ENCODE measurements around the gene PASD1.

Gene PASD1

GRCh38 chrX:151633157-151633556 is 69.7 kb downstream of the PASD1 start:
- Histone ChIP-seq H3K4me3 (ENCODE audit: low read depth in 1 of 2, low read length in 2 of 2) (no peak overlapping the region), H3K36me3 (ENCODE audit: insufficient read depth, low read length) (no peaks in the 10 kb centered on the region), H3K9ac (ENCODE audit: low read depth, low read length) (no peak overlapping the region), H3K4me1 (ENCODE audit: insufficient read depth, low read length) (no peaks in the 10 kb centered on the region), H3K27me3 (ENCODE audit: insufficient read depth, low read length, poor library complexity) (no peaks in the 10 kb centered on the region), H3K79me2 (ENCODE audit: insufficient read depth, low read length) (no peaks in the 10 kb centered on the region), H4K20me1 (ENCODE audit: insufficient read depth, low read length) (no peaks in the 10 kb centered on the region), H3K4me2 (ENCODE audit: insufficient read depth, low read length) (no peak overlapping the region), H3K9me3 (ENCODE audit: insufficient read depth, low read length, severe bottlenecking) (no peaks in the 10 kb centered on the region), H3K27ac (ENCODE audit: low read length) (no peak overlapping the region), H2AFZ (ENCODE audit: low read depth, low read length) (no peak overlapping the region)
- DNase-seq (no peak), ATAC-seq (ENCODE audit: insufficient read depth, low read depth) (no peak)
- TF ChIP-seq CTCF (IDR thresholded peaks at IDR 0.05; ENCODE audit: borderline replicate concordance, extremely low read depth, low read length, poor library complexity, severe bottlenecking), result no peak
- TF ChIP-seq EZH2 (IDR thresholded peaks at IDR 0.05; ENCODE audit: borderline replicate concordance, low read depth, low read length, severe bottlenecking), result no peak

GRCh38 chrX:151634937-151635336 is 71.5 kb downstream of the PASD1 start:
- H3K27me3 ChIP-seq (ENCODE audit: insufficient read depth, low read length, poor library complexity), result no peaks in the 10 kb centered on the region
- no peaks in the 10 kb centered on the region for H3K4me1 ChIP-seq (ENCODE audit: insufficient read depth, low read length)
- ATAC-seq (ENCODE audit: insufficient read depth, low read depth) (no peak), DNase-seq (no peak)
- no peak overlapping the region for H3K27ac ChIP-seq (ENCODE audit: low read length)
- H3K9ac ChIP-seq (ENCODE audit: low read depth, low read length), result no peak overlapping the region
- no peaks in the 10 kb centered on the region for H3K79me2 ChIP-seq (ENCODE audit: insufficient read depth, low read length)
- no peaks in the 10 kb centered on the region for H3K36me3 ChIP-seq (ENCODE audit: insufficient read depth, low read length)
- H3K4me2 ChIP-seq (ENCODE audit: insufficient read depth, low read length), result no peak overlapping the region
- H4K20me1 ChIP-seq (ENCODE audit: insufficient read depth, low read length), result no peaks in the 10 kb centered on the region
- TF ChIP-seq EZH2 (IDR thresholded peaks at IDR 0.05; ENCODE audit: borderline replicate concordance, low read depth, low read length, severe bottlenecking) (no peak), CTCF (IDR thresholded peaks at IDR 0.05; ENCODE audit: borderline replicate concordance, extremely low read depth, low read length, poor library complexity, severe bottlenecking) (no peak)
- H3K9me3 ChIP-seq (ENCODE audit: insufficient read depth, low read length, severe bottlenecking), result no peaks in the 10 kb centered on the region
- no peak overlapping the region for H3K4me3 ChIP-seq (ENCODE audit: low read depth in 1 of 2, low read length in 2 of 2)
- H2AFZ ChIP-seq (ENCODE audit: low read depth, low read length), result no peak overlapping the region

GRCh38 chrX:151641564-151641963 is 78.1 kb downstream of the PASD1 start:
- ATAC-seq (ENCODE audit: insufficient read depth, low read depth) (no peak), DNase-seq (no peak)
- TF ChIP-seq EZH2 (IDR thresholded peaks at IDR 0.05; ENCODE audit: borderline replicate concordance, low read depth, low read length, severe bottlenecking) (no peak), CTCF (IDR thresholded peaks at IDR 0.05; ENCODE audit: borderline replicate concordance, extremely low read depth, low read length, poor library complexity, severe bottlenecking) (no peak)
- Histone ChIP-seq H3K27ac (ENCODE audit: low read length) (no peak overlapping the region), H3K9me3 (ENCODE audit: insufficient read depth, low read length, severe bottlenecking) (no peaks in the 10 kb centered on the region), H4K20me1 (ENCODE audit: insufficient read depth, low read length) (no peaks in the 10 kb centered on the region), H3K4me2 (ENCODE audit: insufficient read depth, low read length) (no peak overlapping the region), H2AFZ (ENCODE audit: low read depth, low read length) (no peak overlapping the region), H3K4me3 (ENCODE audit: low read depth in 1 of 2, low read length in 2 of 2) (no peak overlapping the region), H3K79me2 (ENCODE audit: insufficient read depth, low read length) (no peaks in the 10 kb centered on the region), H3K9ac (ENCODE audit: low read depth, low read length) (no peak overlapping the region), H3K27me3 (ENCODE audit: insufficient read depth, low read length, poor library complexity) (no peaks in the 10 kb centered on the region), H3K4me1 (ENCODE audit: insufficient read depth, low read length) (no peaks in the 10 kb centered on the region), H3K36me3 (ENCODE audit: insufficient read depth, low read length) (no peaks in the 10 kb centered on the region)
